B cell (primary cell): ENCODE results near the gene NCOA3. TPM values are rescaled to one million over a fixed set of nuclear protein-coding genes. Genes with fewer than 3 reads are reported as not detected.
A peak's percentile ranks its signal among the peaks of the same experiment; 100 is the strongest.

Source experiments
- ATAC-seq: fragments of 200-7000 bp; cut with Tn5 transposase; one replicate; pipeline ENCODE4 v1.10.0; 2021; ENCODE audit warnings: low read depth, mild to moderate bottlenecking, moderate number of reproducible peaks, moderate library complexity
- CTCF ChIA-PET: fragments of 350-600 bp; sonication (Branson Sonifier 250); formaldehyde crosslinking; loops from one replicate; lab custom pipeline; 2021; ENCODE audit warnings: antibody characterized with exemption, inconsistent platforms; lab: Charles Lee
- POLR2A ChIA-PET: fragments of 350-600 bp; sonication (Branson Sonifier 250); formaldehyde crosslinking; loops from one replicate; lab custom pipeline; 2021; ENCODE audit warnings: antibody characterized with exemption; lab: Charles Lee
- DNase-seq: peaks from one replicate; pipeline ENCODE4 v3.0.0; 2013
- H2AFZ ChIP-seq: 2 replicates; pipeline ENCODE4 v1.6.1; 2012; ENCODE audit warnings: mild to moderate bottlenecking, low read depth, low read length; ENCODE audit not compliant: insufficient read depth, poor library complexity, severe bottlenecking
- H3K27ac ChIP-seq, 2 donors: 1 replicate in 1 of 2; 2 replicates in 1 of 2; pipeline ENCODE4 v1.5.1; 2012 to 2013; ENCODE audit warnings: low read length in 2 of 2, mild to moderate bottlenecking in 2 of 2, moderate library complexity in 1 of 2
- H3K27me3 ChIP-seq, 4 experiments: fragments of 200-600 bp in 1 of 4; sonication (generic) in 1 of 4; replicated peaks in 1 of 4; 1 replicate in 2 of 4; 2 replicates in 2 of 4; pipeline versions ENCODE4 v1.6.1 to v1.7.0; 2013 to 2016; ENCODE audit warnings: low read length in 3 of 4, mild to moderate bottlenecking in 2 of 4, mixed read lengths in 1 of 4, moderate library complexity in 1 of 4; ENCODE audit not compliant: insufficient read depth in 4 of 4, control insufficient read depth in 3 of 4; ENCODE audit errors: control extremely low read depth in 1 of 4
- H3K36me3 ChIP-seq, 2 experiments: replicated peaks in 1 of 2; 1 replicate in 1 of 2; 2 replicates in 1 of 2; pipeline versions ENCODE4 v1.6.1 to v1.7.1; 2013; ENCODE audit warnings: low read length in 1 of 2; ENCODE audit not compliant: insufficient read depth in 2 of 2, control insufficient read depth in 1 of 2; ENCODE audit errors: control extremely low read depth in 1 of 2, extremely low read depth in 1 of 2
- H3K4me1 ChIP-seq, 2 donors: fragments of 200-600 bp in 1 of 2; sonication (generic) in 1 of 2; 1 replicate in 1 of 2; 2 replicates in 1 of 2; pipeline versions ENCODE4 v1.5.1 to v1.6.1; 2013 to 2017; ENCODE audit warnings: low read length in 2 of 2; ENCODE audit not compliant: control insufficient read depth in 2 of 2, insufficient read depth in 2 of 2
- H3K4me2 ChIP-seq: replicated peaks from 2 replicates; pipeline ENCODE3; 2012; ENCODE audit warnings: mild to moderate bottlenecking, low read depth, low read length; ENCODE audit not compliant: poor library complexity, severe bottlenecking
- H3K4me3 ChIP-seq, 5 experiments: fragments of 200-600 bp in 1 of 5; sonication (generic) in 1 of 5; 1 replicate in 3 of 5; 2 replicates in 2 of 5; pipeline versions ENCODE4 v1.5.1 to v1.7.0; 2011 to 2016; ENCODE audit warnings: low read length in 4 of 5, mild to moderate bottlenecking in 4 of 5, low read depth in 2 of 5, control low read depth in 1 of 5, moderate library complexity in 1 of 5; ENCODE audit not compliant: insufficient read depth in 1 of 5; ENCODE audit errors: control extremely low read depth in 1 of 5, extremely low read depth in 1 of 5
- H3K79me2 ChIP-seq: fragments of 200-600 bp; sonication (generic); one replicate; pipeline ENCODE4 v1.6.0; 2016; ENCODE audit warnings: low read length; ENCODE audit not compliant: control insufficient read depth, insufficient read depth
- H3K9ac ChIP-seq: fragments of 200-600 bp; sonication (generic); 2 replicates; pipeline ENCODE4 v1.6.1; 2017; ENCODE audit warnings: mild to moderate bottlenecking, low read length, moderate library complexity
- H3K9me3 ChIP-seq, 3 donors: one replicate each; pipeline versions ENCODE4 v1.6.1 to v1.7.1; 2013; ENCODE audit warnings: low read length in 2 of 3; ENCODE audit not compliant: control insufficient read depth in 2 of 3, insufficient read depth in 1 of 3; ENCODE audit errors: control extremely low read depth in 1 of 3
- H4K20me1 ChIP-seq: 2 replicates; pipeline ENCODE4 v1.6.0; 2012; ENCODE audit warnings: mild to moderate bottlenecking, low read length; ENCODE audit not compliant: insufficient read depth, control insufficient read depth, poor library complexity, severe bottlenecking
- H3K27ac Mint-ChIP-seq: one replicate; pipeline ENCODE4 v1.8.0; 2021; ENCODE audit warnings: mixed read lengths
- H3K27me3 Mint-ChIP-seq: one replicate; pipeline ENCODE4 v1.8.0; 2021; ENCODE audit warnings: mixed read lengths
- H3K4me1 Mint-ChIP-seq: one replicate; pipeline ENCODE4 v1.8.0; 2021; ENCODE audit warnings: mixed read lengths
- H3K4me3 Mint-ChIP-seq: one replicate; pipeline ENCODE4 v1.8.0; 2021; ENCODE audit warnings: mixed read lengths
- H3K9me3 Mint-ChIP-seq: one replicate; pipeline ENCODE4 v1.8.0; 2022; ENCODE audit warnings: mixed read lengths; ENCODE audit not compliant: insufficient read depth
- EZH2 ChIP-seq: IDR thresholded peaks from 2 replicates; pipeline ENCODE4 v1.6.1; 2012; ENCODE audit warnings: borderline replicate concordance, low read depth, mild to moderate bottlenecking, moderate library complexity, low read length; ENCODE audit not compliant: insufficient read depth, poor library complexity, severe bottlenecking
- WGBS: methylation state at CpG from one replicate; pipeline ENCODE4 v1.1.5; 2013; ENCODE audit warnings: missing lambda C conversion rate; ENCODE audit not compliant: insufficient coverage; 5-methylcytosine and 5-hydroxymethylcytosine counted together
- intact Hi-C: fragments of 100-400 bp; cut with micrococcal nuclease; formaldehyde crosslinking; loops from one replicate; pipeline ENCODE4 v1.10.0; 2022
- polyA plus RNA-seq: library from polyadenylated mRNA; depleted of rRNA; stranded (reverse); fragments of >200 nt; gene quantifications from 2 replicates; pipeline ENCODE4 v1.2.3, GENCODE V29; 2012
- total RNA-seq, 2 donors: library from RNA; stranded (reverse); fragments of 120-200 nt in 1 of 2; gene quantifications; 1 replicate in 1 of 2; 2 replicates in 1 of 2; pipeline versions ENCODE4 v1.2.3 to v1.2.4, GENCODE V29; 2013 to 2022
- TF ChIP-seq, protein P1 (sequence below): fragments of 200-600 bp; IDR thresholded peaks from one replicate; pipeline ENCODE4 v1.8.0; 2022; ENCODE audit warnings: antibody characterized with exemption, mild to moderate bottlenecking

NCOA3 gene
- total and polyA plus RNA-seq, 2 donors (not counting 1 experiment from before 2014, with no cell fraction given) = 54.0 to 309 TPM

- no peak overlapping the region for H3K4me3 ChIP-seq
- no peak overlapping the region for H3K9ac ChIP-seq
- H2AFZ ChIP-seq = no peak overlapping the region
- no peak overlapping the region for H3K27ac ChIP-seq
- peaks cover 2% of the 10 kb centered on the region for H3K9me3 Mint-ChIP-seq
- no peak for TF ChIP-seq EZH2
- TF ChIP-seq, protein P1, sequence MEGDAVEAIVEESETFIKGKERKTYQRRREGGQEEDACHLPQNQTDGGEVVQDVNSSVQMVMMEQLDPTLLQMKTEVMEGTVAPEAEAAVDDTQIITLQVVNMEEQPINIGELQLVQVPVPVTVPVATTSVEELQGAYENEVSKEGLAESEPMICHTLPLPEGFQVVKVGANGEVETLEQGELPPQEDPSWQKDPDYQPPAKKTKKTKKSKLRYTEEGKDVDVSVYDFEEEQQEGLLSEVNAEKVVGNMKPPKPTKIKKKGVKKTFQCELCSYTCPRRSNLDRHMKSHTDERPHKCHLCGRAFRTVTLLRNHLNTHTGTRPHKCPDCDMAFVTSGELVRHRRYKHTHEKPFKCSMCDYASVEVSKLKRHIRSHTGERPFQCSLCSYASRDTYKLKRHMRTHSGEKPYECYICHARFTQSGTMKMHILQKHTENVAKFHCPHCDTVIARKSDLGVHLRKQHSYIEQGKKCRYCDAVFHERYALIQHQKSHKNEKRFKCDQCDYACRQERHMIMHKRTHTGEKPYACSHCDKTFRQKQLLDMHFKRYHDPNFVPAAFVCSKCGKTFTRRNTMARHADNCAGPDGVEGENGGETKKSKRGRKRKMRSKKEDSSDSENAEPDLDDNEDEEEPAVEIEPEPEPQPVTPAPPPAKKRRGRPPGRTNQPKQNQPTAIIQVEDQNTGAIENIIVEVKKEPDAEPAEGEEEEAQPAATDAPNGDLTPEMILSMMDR = no peak
- DNase-seq (peak; percentile 42), ATAC-seq (no peak)
- intact Hi-C loops = no loop called here
- no peaks in the 10 kb centered on the region for H4K20me1 ChIP-seq
- no peaks in the 10 kb centered on the region for H3K27me3 ChIP-seq
- peaks cover 1 to 69% (median 30%) of the 10 kb centered on the region in 3 donors for H3K9me3 ChIP-seq
- no peaks in the 10 kb centered on the region for H3K4me1 Mint-ChIP-seq
- H3K4me3 Mint-ChIP-seq = no peak overlapping the region
- H3K36me3 ChIP-seq = no peaks in the 10 kb centered on the region
- no peak overlapping the region for H3K4me2 ChIP-seq
- ChIA-PET CTCF (interaction anchor here (1.2 to 2.7 kb wide), 3 partner anchors 13 to 929 kb away, joined by 3 to 9 read pairs (median 7); no protein-coding TSS in a partner anchor), POLR2A (interaction anchor here (0.6 kb wide), 1 partner anchor 124 kb away, joined by 3 read pairs; no protein-coding TSS in a partner anchor)
- H3K4me1 ChIP-seq = no peaks in the 10 kb centered on the region
- peaks cover 4% of the 10 kb centered on the region for H3K27me3 Mint-ChIP-seq
- H3K79me2 ChIP-seq = no peaks in the 10 kb centered on the region
- H3K27ac Mint-ChIP-seq = no peak overlapping the region
These were observed 189.9 kb downstream of the NCOA3 start for GRCh38 chr20:47691625-47692024.

DNA sequence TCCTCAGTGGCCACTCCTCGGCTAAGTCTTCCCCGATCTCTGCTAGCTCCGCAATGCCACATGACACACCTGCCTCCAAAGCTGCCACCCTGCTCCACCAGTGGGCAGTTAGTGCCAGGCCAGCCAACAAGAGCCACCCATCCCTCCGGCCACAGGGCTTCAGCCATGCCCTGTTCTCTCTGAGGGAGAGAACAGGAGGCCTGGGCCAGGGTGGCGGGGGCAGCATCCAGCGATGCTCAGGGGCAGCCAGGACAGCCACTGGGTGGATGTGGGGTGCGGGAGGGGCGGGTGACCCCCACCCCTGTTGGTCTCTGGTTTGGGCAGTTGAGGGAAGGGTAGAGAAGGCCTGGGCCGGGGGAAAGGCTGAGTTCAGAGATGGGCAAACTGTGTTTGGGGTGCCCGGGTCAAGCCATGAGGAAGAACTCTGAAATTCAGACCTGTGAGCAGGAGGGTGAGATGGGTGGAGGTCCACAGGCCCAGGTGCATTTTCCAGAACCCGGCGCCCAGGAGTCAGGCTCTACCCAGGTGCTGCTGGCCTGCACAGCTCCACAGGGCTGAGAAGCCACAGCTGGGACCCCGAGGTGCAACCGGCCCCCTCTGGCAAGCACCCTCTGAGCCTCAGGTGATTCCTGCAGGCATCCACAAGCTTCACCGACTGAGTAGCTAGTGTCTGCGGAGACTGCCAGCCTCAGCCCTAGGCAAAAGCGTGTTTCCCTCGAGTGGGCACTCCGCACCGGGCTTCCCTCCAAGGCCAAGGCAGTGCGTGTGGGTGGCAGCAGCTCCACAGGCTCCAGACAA lies 192.5 kb downstream of the NCOA3 start:
- WGBS = 94% methylated on average over 21 of the region's 21 CpGs
- H3K27ac ChIP-seq = no peak overlapping the region
- H3K79me2 ChIP-seq = no peaks in the 10 kb centered on the region
- no peak overlapping the region for H3K4me3 Mint-ChIP-seq
- no peaks in the 10 kb centered on the region for H3K36me3 ChIP-seq
- TF ChIP-seq, protein P1 = no peak
- TF ChIP-seq EZH2 = no peak
- ATAC-seq = no peak
- H3K27me3 ChIP-seq = no peaks in the 10 kb centered on the region
- ChIA-PET POLR2A (no interaction called here), CTCF (interaction anchor here (0.6 to 1.7 kb wide), 4 partner anchors 17 to 929 kb away, joined by 3 to 4 read pairs (median 3); partner anchors contain the start of gene SULF2)
- DNase-seq = no peak
- H3K9ac ChIP-seq = no peak overlapping the region
- H3K4me1 Mint-ChIP-seq = no peaks in the 10 kb centered on the region
- H4K20me1 ChIP-seq = no peaks in the 10 kb centered on the region
- no peaks in the 10 kb centered on the region for H3K27me3 Mint-ChIP-seq
- no peak overlapping the region for H3K4me3 ChIP-seq
- H3K9me3 ChIP-seq = peaks cover 1 to 61% (median 30%) of the 10 kb centered on the region in 3 donors
- H2AFZ ChIP-seq = no peak overlapping the region
- peaks cover 2% of the 10 kb centered on the region for H3K9me3 Mint-ChIP-seq
- no peak overlapping the region for H3K4me2 ChIP-seq
- intact Hi-C loops = no loop called here
- no peaks in the 10 kb centered on the region for H3K4me1 ChIP-seq
- H3K27ac Mint-ChIP-seq = no peak overlapping the region
